ENCODE measurements around the gene SDC1.

- TF ChIP-seq POLR2A (IDR thresholded peaks at IDR 0.05): no peak
- no peak for TF ChIP-seq CTCF (IDR thresholded peaks at IDR 0.05)
These were observed 50.5 kb downstream of the SDC1 start for GRCh38 chr2:20174410-20174809.
